ENCODE measurements around the gene TFDP2. TPM values are rescaled to one million over a fixed set of nuclear protein-coding genes. Genes with fewer than 3 reads are reported as not detected.

The TFDP2 gene
- total and polyA plus RNA-seq, 10 of the 15 experiments (the other 5 are each of a cell fraction or from before 2014, with no cell fraction given), result 28.3 to 100 (median 49.7) TPM

DNA sequence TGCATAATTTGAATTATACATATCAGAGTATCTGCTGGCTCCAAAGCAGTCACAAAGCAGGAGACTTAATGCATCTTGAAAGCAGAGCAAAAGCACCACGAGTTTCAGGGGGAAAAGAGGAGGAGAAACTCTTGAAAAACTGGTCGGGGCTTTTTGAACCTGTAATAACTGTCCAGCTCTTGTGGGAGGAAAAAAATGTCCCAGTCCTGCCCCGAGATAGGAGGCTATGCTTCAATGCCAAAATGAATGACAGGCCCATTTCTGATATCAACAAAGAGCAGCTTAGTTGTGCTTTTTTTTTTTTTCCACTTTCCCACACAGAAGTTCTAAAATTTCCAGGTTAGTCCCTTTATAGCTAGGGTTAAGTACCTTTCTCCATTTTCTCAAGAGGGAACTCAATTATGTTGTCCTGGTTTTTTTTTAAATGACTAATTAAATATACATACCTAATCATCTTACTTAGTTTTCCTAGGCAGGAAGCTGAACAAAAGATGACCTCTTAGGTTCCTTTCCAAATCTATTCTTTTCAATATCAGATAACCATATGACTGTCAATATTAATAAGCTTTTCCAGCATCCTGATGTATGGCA, 120.2 kb downstream of the TFDP2 start (continued):
- TF ChIP-seq TARDBP (IDR thresholded peaks at IDR 0.05; ENCODE audit: borderline replicate concordance) (no peak), IKZF2 (IDR thresholded peaks at IDR 0.05) (peak; percentile 25 to 26; a peak in 2 of 4 replicates), STAT3 (IDR thresholded peaks at IDR 0.05; ENCODE audit: low read depth, low read length) (no peak), KLF5 (IDR thresholded peaks at IDR 0.05; ENCODE audit: partially characterized antibody) (no peak), EED (IDR thresholded peaks at IDR 0.05; ENCODE audit: low read depth) (0 out of 2 replicates have a peak, but pooled peaks have one; percentile 26), PML (IDR thresholded peaks at IDR 0.05; ENCODE audit: low read length) (no peak), ZNF384 (IDR thresholded peaks at IDR 0.05; ENCODE audit: borderline replicate concordance, low read depth, low read length) (no peak; the same call in 1 of the 2 replicates), CBX5 (IDR thresholded peaks at IDR 0.05; ENCODE audit: low read depth) (no peak), WRNIP1 (IDR thresholded peaks at IDR 0.05; ENCODE audit: borderline replicate concordance, low read depth, low read length) (no peak), YY1 (IDR thresholded peaks at IDR 0.05; ENCODE audit: low read depth, low read length) (0 out of 2 replicates have a peak, but pooled peaks have one; percentile 29), ZNF24 (IDR thresholded peaks at IDR 0.05) (no peak), LARP7 (IDR thresholded peaks at IDR 0.05) (no peak), RAD51 (IDR thresholded peaks at IDR 0.05) (no peak), NFXL1 (IDR thresholded peaks at IDR 0.05; ENCODE audit: borderline replicate concordance) (no peak), CREM (IDR thresholded peaks at IDR 0.05; ENCODE audit: low read depth) (no peak), EGR1 (IDR thresholded peaks at IDR 0.05; ENCODE audit: borderline replicate concordance in 1 of 2, low read depth in 2 of 2, low read length in 2 of 2) (no peak), HCFC1 (IDR thresholded peaks at IDR 0.05; ENCODE audit: low read length) (no peak), TCF3 (IDR thresholded peaks at IDR 0.05; ENCODE audit: borderline replicate concordance, insufficient read depth, low read depth, low read length) (no peak), RB1 (IDR thresholded peaks at IDR 0.05; ENCODE audit: borderline replicate concordance) (no peak), NRF1 (conservative IDR thresholded peaks at IDR 0.05; ENCODE audit: low read depth, low read length) (no peak), ZSCAN29 (IDR thresholded peaks at IDR 0.05) (no peak)
- TF ChIP-seq, protein P1, sequence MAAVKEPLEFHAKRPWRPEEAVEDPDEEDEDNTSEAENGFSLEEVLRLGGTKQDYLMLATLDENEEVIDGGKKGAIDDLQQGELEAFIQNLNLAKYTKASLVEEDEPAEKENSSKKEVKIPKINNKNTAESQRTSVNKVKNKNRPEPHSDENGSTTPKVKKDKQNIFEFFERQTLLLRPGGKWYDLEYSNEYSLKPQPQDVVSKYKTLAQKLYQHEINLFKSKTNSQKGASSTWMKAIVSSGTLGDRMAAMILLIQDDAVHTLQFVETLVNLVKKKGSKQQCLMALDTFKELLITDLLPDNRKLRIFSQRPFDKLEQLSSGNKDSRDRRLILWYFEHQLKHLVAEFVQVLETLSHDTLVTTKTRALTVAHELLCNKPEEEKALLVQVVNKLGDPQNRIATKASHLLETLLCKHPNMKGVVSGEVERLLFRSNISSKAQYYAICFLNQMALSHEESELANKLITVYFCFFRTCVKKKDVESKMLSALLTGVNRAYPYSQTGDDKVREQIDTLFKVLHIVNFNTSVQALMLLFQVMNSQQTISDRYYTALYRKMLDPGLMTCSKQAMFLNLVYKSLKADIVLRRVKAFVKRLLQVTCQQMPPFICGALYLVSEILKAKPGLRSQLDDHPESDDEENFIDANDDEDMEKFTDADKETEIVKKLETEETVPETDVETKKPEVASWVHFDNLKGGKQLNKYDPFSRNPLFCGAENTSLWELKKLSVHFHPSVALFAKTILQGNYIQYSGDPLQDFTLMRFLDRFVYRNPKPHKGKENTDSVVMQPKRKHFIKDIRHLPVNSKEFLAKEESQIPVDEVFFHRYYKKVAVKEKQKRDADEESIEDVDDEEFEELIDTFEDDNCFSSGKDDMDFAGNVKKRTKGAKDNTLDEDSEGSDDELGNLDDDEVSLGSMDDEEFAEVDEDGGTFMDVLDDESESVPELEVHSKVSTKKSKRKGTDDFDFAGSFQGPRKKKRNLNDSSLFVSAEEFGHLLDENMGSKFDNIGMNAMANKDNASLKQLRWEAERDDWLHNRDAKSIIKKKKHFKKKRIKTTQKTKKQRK (IDR thresholded peaks at IDR 0.05; ENCODE audit: low read depth, low read length), result no peak
- TF ChIP-seq, protein P2, sequence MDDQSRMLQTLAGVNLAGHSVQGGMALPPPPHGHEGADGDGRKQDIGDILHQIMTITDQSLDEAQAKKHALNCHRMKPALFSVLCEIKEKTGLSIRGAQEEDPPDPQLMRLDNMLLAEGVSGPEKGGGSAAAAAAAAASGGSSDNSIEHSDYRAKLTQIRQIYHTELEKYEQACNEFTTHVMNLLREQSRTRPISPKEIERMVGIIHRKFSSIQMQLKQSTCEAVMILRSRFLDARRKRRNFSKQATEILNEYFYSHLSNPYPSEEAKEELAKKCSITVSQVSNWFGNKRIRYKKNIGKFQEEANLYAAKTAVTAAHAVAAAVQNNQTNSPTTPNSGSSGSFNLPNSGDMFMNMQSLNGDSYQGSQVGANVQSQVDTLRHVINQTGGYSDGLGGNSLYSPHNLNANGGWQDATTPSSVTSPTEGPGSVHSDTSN (IDR thresholded peaks at IDR 0.05; ENCODE audit: insufficient replicate concordance, low read depth, low read length), result peak; percentile 81
- TF ChIP-seq, protein P3, sequence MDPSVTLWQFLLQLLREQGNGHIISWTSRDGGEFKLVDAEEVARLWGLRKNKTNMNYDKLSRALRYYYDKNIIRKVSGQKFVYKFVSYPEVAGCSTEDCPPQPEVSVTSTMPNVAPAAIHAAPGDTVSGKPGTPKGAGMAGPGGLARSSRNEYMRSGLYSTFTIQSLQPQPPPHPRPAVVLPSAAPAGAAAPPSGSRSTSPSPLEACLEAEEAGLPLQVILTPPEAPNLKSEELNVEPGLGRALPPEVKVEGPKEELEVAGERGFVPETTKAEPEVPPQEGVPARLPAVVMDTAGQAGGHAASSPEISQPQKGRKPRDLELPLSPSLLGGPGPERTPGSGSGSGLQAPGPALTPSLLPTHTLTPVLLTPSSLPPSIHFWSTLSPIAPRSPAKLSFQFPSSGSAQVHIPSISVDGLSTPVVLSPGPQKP (IDR thresholded peaks at IDR 0.05; ENCODE audit: low read depth, low read length), result no peak
